Fibroblast of the aortic adventitia (primary cell): Measurements from ENCODE around the gene OTX1. TPM values are rescaled to one million over a fixed set of nuclear protein-coding genes. Genes with fewer than 3 reads are reported as not detected.
A peak's percentile ranks its signal among the peaks of the same experiment; 100 is the strongest.

Experiments
- DNase-seq: peaks from one replicate; pipeline ENCODE4 v3.0.0-alpha.2; 2010; ENCODE audit warnings: low read depth
- H3K4me3 ChIP-seq: 2 replicates; pipeline ENCODE4 v1.5.1; 2011; ENCODE audit warnings: low read depth, mild to moderate bottlenecking, control low read depth, low read length, moderate library complexity
- CTCF ChIP-seq: IDR thresholded peaks from 2 replicates; pipeline ENCODE4 v1.5.1; 2011; ENCODE audit warnings: mild to moderate bottlenecking, low read length, control low read depth, inconsistent platforms; ENCODE audit not compliant: insufficient read depth
- total RNA-seq: library from RNA; depleted of rRNA; stranded (reverse); fragments of >200 nt; gene quantifications from 2 replicates; pipeline ENCODE4 v1.2.3, GENCODE V29; 2012; ENCODE audit warnings: low replicate concordance

OTX1 gene
- total RNA-seq, 1 donor = 0.27 TPM

DNA sequence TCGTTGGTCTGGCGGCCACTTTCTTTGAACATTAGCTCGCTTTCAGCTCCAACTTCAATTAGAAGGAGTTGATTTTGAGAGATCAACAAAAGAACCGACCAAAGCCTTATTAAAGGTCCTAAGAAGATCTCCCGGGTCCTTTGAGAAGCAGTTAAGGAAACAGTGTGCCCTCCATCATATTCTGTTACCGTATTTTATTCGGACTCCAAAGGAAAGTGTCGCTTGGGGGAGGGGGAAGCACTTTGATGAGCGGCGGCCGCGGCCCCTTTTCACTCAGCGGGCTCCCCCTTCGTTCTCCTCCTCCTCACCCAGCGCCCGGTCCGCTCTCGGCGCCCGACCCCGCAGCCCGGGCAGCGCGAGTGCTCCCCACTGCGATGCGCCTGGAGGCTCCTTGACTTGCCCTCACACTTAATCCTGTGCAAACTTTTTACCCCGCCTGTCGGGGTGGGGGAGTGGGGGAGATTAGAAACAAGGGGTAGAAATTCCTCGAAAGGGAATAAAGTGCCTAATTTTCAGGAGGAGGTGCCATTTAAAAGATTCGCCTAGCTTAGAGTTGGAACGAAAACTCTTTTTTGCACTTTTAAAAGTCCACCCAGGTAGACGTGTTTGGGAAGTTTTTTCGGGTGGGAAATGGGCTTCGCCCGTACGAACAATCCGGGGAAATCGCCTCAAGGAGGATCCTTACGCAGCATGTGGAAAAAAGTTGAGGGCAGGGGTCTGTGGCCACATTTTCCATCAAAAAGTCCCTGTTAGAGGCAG is 1.2 kb upstream of the OTX1 start:
- TF ChIP-seq CTCF = no peak
- no peak for DNase-seq
- H3K4me3 ChIP-seq = peak overlapping the region; percentile 68

DNA sequence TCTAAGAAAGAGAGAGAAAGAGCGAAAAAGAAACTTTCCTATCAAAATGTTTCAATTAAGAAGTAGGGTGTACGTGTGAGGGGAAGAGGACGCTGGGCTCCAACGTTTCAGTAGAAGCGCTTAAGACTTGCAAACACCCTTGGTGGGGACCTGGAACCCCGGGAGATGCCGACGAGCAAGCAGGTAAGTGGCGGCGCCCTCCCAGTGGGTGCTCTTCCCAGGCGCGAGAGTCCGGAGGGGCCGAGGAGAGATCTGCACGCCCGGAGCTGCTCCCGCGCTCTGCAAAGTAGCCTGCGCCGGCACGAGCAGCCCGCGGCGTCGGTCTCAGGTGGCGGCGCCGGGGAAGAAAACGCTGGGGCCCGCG is 678 bp upstream of the OTX1 start:
- no peak for TF ChIP-seq CTCF
- DNase-seq = peak; percentile 32
- peak overlapping the region; percentile 68 for H3K4me3 ChIP-seq

- peak; percentile 23 for DNase-seq
- no peak for TF ChIP-seq CTCF
- H3K4me3 ChIP-seq = peak overlapping the region; percentile 68
These were observed 588 bp downstream of the OTX1 start for GRCh38 chr2:63051042-63051794.

GRCh38 chr2:63051795-63052333 is 1.2 kb downstream of the OTX1 start:
- no peak for DNase-seq
- no peak overlapping the region for H3K4me3 ChIP-seq
- TF ChIP-seq CTCF = no peak

GRCh38 chr2:63052411-63053080 is 1.9 kb downstream of the OTX1 start:
- no peak overlapping the region for H3K4me3 ChIP-seq
- no peak for DNase-seq
- TF ChIP-seq CTCF = no peak

DNA sequence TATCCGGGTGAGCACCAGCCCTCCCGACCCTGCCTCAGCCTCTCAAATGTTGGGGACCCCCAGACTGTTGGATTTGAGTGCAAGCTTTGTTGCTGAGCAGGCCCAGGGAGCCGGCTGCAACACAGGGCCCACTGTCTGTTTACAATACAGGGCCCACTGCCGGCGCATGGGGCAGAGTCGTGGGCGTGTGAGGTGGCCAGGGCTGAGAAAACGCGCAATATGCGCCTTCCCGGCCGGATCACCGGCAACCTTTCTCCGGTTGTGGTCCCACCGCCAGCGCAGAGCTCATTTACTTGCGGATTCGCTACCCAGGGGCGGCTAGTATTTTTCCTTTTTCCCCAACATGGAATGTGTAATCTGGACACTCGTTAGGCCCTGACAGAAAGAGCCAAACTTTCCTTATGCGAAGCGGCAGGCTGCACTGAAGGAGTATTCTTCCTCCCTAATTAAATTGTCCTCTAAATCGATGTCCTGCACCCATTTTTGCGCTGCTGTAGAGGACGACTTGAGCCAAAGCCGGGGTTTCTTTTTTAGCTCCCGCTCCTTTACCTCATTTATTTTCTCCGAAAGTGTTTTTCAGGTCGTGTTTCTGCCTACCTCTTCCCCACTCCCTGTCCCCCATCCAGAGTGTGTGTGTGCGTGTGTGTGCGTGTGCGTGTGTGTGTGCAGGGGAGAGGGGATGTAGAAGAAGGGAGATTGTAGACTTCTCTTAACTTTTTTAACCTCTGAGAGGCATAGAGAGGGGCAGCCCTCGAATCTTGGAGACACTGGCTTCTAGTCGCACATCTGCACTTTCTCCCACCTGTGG is 2.7 kb downstream of the OTX1 start:
- TF ChIP-seq CTCF = no peak
- no peak for DNase-seq
- no peak overlapping the region for H3K4me3 ChIP-seq
